CD4-positive, alpha-beta T cell treated with Interleukin-12 subunit alpha and Interleukin-12 subunit beta, for 1 hour (primary cell): ENCODE measurements around the gene TBC1D8.

Experiments
- DNase-seq: peaks from one replicate; pipeline ENCODE4 v3.0.0-alpha.2; 2020

TBC1D8 gene

DNA sequence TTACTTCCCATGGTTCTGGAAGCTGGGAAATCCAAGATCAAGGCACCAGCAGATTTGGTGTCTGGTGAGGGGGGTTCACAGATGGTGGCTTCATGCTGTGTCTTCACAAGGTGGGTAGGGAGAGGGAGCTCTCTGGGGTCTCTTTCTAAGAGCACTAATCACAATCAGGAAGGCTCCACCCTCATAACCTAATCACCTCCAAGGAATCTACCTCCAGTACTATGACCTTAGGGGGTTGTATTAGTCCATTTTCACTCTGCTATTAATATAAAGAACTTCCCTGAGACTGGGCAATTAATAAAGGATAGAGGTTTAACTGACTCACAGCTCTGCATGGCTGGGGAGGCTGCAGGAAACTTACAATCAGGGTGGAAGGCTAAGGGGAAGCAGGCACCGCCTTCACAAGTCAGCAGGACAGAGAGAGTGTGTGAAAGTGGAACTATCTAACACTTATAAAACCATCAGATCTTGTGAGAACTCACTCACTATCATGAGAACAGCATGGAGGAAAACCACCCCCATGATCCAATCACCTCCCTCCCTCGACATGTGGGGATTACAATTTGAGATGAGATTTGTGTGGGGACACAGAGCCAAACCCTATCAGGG lies 17.6 kb downstream of the TBC1D8 start:
- DNase-seq, result no peak

DNA sequence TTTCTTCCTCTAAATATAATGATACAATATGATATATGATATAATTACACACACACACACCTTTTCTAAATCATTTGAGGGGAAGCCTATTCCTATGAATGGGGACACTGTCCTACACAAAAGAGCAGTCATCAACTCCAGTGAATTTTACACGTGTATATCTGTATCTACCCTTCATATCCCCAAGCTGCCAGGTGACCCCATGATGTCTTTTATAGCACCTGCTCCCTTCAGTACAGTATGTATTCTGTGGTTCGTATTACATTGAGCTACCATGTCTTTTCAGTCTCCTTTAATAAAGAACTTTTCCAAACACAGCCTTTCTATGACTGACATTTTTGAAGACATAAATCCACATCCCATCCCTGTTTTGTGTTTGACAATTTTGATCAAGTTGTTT lies 19.0 kb downstream of the TBC1D8 start:
- no peak for DNase-seq

DNA sequence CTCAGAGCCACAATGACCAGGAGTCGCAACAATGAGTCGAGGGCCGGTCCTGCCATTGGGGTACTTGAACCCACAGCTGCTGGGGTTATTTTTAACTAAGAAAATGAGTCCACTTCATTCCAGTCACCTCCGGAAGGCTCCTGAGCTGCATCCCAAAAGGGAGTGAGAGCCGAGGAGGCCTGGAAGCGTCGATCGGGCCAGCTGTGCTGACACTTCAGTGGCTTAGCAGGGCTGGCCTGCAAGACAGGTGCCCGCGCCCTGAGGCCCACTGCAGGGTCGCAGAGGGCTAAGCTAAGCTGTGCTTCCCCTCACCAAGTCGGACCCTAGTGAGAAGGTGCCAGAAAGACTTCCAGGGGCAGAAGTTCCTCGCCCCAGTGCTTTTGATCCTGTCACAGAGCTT lies 21.1 kb downstream of the TBC1D8 start:
- no peak for DNase-seq

DNA sequence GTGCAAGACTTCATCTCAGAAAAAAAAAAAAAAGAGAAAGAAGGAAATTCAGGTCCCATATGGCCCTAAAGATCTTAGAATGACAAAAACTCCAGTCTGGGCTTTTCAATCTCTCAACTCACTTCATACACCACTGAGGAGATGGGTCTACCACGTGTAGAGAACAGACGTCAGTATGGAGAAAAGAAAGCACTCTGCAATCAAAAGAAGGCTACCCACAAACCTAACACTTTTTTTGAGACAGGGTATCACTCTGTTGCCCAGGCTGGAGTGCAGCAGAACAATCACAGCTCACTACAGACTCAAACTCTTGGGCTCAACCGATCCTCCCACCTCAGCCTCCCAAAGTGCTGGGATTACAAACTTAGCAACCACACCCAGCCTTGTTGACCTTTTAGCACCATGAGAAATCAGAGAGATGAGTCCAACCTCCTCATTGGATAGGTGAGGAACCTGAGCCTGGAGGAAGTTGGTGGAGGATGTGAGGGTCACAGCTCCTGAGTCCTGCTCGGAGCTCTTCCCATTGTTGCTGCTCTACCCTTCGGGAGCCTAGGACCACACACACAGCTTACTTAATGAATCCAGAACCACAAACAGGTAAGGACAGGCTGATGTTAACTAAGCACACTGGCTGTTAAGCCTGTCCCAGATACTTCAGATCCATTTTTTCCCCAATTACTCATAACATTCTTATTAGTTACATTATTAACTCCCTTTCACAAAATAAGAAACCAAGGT lies 23.7 kb downstream of the TBC1D8 start:
- no peak for DNase-seq

DNA sequence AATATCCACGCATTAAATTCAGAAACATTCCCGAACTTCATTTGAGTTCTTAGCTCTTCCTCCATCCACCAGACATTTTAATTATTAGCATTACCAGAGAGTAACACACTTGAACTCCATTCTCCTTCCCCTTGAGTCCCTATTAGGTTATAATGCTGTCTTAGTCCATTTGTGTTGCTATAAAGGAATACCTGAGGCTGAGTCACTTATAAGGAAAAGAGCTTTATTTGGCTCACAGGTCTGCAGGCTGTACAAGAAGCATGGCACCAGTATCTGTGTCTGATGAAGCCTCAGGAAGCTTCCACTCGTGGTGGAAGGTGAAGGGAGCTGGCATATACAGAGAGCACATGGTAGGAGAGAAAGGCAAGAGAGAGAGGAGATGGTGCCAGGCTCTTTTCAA lies 25.4 kb downstream of the TBC1D8 start:
- no peak for DNase-seq

DNA sequence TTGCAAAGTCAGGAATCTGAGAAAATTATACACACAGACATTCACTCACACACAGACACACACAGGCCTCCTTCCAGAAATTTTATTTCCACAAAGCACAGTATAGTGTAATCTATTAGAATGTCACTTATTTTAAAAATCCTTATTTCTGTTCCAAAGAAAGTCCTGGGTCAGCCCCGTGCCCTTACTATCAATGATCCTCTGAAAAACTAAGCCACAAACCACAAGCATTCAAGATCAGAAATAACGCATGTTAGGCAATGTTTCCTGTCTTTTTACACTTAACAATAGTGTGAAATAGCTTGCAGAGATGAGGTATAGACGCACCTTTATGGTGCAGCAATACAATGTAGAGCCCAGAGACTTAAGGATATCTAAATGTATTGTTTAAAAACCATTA lies 25.8 kb downstream of the TBC1D8 start:
- DNase-seq, result no peak

DNA sequence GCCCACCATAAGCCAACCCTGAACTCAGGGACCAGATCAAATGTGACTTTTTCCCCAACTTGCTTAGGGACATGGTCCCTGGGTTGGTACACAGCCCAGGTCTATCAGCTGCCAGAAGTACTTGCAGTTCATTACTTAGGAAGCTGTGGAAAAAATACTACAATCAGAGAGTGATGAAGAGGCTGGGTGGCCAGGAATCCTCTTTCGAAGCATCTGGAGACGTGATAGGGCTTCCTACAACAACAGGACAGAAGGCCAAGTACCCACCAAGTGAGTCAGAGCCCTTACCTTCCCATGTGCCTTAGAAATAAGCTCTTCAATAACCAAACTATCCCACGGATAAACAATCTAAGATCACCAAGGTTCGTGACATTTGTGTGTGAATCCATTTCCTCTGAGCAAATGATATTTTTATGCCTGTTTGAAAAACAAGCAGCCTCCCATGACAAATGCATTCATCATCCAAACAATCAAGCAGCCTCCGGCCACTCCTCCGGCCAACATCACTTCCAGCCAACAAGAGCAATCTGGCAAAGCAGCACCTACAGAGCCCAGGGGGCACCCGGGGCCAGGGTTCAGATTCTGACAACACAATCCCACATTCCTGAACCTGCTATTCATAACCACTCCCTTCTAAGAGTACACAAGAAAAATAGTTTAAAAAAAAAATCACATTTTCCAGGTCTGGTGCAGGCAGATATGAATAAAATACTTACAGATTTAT lies 26.4 kb downstream of the TBC1D8 start:
- DNase-seq, result no peak

DNA sequence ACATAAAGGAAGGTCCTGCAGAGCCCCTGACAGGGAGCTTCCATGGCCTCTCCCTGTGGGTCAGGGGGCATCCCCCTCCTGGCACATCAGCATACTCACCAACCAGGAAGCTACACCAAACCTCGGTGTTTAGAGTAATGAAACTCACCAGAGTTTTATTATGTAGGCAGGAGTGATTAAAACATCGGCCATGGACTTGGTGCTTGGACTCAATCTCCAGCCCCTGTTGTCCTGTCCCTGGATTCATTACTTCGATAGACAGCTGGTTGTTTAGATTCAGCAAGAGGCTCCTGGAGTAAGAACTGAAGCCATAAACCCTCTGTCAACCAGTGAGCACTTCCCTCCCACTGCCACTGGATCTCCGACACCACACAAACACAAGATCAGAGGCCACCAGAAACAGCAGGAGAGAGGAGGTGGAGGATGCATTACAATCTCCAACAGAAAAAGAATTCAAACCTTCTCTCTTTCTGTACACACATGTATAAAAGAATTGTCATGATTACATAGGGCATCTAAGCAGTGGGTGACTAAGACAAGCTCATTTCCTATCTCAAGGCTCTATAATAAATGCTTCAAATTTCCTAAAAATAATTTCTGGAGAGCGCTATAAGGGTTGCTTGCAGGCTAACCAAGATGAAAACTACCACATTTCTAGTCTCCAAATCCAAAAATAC lies 27.2 kb downstream of the TBC1D8 start:
- no peak for DNase-seq

DNA sequence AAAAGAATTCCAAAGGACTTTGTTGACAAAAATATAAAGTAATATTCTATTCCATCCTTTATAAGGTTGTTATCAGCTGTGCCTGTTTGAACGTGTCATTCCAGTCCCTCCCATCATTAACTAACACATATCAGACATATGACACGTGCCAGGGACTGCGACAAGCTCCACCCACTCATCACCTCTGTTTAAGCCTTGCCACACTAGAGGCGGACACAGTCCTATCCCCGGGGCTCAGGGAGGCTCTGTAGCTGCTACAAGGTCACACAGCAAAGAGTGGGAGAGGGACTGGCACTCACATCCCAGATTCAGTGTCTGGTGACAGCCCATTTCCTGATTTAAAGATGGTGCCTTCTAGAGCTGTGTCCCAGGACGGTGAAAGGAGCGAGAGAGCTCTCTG lies 30.0 kb downstream of the TBC1D8 start:
- DNase-seq, result no peak

DNA sequence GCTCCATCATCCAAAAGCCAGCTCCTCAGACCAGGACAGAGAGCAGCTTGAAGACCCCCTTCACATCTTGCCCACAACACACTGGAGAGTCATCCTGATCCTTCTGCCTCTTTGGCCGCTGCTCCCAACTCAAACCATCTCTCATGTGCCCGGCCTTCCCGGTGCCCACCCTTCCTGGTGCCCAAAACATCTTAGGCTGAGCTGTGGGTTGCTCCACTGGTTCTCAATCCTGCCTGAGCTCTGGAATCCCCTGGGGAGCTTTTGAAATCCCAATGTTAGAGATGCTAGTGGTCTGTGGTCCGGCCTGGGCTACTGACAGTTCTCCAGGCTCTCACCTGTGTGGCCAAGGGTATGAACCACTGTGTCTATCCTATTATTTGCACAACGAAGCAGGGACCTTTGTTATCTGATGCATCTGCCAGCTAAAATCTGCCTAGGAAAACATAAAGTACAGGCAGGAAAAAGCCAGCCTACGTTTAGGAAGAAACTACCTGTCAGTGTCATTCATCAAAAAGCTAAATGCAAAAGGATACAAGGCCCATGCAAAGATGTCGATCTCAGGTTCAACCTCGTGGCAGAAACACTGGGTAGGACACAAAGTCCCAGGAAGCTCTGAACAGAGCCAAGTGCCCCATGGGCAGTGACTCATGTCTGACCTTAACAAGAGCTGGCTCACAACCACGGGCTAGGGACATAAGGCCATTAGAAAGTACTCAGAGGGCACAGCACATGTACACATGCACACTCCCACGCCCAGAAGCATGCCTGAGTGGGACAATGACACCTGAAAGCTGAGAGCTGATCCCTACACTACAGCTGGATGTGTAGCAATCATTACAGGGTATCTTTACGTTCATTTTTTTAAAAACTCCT lies 30.8 kb downstream of the TBC1D8 start:
- no peak for DNase-seq

DNA sequence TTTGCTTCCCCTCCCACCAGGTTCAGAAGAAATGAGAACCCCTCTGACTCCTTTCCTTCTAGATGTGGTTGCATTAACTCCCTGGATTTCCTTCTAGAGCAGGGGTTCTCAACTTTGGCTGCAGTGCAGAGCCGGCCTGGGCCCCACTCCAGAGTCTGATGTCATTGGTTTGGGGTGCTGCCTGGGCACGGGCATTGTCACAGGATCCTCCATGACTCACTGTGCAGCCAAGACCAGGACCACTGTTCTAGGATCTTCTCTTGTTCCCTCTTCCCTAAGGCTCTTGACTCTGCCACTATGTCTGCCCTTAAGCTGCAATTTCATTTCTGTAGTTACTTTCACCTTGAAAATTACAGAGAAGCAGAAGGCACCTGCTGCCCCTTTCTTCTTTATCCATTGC lies 31.8 kb downstream of the TBC1D8 start:
- DNase-seq, result no peak

DNA sequence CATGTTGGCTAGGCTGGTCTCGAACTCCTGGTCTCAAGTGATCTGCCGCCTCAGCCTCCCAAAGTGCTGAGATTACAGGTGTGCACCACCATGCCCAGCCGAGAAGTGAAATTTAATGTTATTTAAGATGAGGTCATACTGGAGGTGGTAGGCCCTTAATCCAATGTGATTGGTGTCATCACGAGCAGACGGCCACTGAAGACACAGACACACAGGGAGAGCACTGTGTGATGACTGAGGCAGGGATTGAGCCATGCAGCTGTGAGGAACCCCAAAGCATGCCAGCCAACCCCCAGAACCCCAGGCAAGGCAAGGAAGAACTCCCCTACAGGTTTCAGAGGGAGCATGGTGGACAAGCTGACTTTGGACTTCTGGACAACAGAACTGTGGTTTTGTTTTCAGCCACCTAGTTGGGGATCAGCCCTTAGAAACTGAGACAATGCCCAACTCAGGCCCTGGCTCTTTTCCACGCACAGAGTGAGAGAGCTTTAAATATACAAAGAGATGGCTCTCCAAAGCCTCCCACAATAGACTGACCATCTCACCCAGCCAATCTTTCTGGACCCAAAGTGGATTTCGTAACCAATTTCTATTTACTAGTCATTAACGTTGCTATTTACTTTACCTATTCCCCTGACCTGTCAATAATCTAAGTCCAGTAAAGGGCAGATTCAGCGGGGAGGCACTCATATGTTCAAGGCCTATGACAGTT lies 34.2 kb downstream of the TBC1D8 start:
- no peak for DNase-seq

DNA sequence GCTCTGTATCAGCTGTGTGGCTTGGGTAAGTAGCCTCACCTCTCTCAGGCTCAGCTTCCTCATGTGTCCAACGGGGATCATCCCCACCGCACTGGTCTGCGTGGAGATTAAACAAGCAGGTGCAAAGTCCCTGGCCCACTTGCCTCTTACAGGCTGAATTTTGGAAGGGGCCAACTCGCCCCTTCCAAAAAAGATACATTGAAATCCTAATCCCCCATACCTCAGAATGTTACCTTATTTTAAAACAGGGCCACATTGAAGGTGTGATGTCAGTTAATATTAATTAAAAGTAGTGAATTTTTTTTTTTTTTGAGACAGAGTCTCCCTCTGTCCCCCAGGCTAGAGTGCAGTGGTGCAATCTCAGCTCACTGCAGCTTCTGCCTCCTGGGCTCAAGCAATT lies 34.8 kb downstream of the TBC1D8 start:
- no peak for DNase-seq

DNA sequence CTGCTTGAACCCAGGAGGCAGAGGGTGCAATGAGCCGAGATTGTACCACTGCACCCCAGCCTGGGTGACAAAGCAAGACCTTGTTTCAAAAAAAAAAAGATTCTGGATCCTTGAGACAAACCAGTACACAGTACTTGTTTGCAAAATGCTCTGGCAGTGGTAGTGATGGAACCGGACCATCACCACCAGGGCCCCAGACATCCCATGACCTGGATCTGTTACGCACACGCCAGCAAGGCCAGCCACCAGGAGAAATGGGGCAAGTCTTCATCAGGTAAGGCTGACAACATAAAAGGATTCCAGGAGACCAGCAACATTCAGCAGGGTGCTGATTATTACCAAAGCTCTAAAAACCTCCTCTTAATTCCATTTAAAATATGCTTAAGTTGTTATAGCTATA lies 35.5 kb downstream of the TBC1D8 start:
- DNase-seq, result no peak

DNA sequence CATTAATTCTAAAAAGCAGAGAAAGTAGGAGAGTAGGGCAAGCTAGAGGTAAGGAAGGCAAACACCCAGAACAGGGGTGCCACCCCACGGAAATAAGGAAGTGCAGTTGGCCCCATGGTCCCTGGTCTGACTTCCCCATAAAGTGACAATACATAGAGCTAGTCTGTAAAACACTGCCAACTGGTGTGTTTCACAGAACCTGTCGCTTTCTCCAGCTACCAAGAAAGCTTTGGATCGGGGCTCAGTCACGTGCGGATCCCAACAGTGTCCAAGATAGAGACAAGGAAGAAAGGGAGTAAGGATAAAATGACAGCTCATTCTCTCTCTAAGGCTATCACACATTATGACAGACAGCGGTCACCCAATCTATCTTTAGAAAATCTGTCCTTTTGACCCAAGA lies 36.4 kb downstream of the TBC1D8 start:
- no peak for DNase-seq

DNA sequence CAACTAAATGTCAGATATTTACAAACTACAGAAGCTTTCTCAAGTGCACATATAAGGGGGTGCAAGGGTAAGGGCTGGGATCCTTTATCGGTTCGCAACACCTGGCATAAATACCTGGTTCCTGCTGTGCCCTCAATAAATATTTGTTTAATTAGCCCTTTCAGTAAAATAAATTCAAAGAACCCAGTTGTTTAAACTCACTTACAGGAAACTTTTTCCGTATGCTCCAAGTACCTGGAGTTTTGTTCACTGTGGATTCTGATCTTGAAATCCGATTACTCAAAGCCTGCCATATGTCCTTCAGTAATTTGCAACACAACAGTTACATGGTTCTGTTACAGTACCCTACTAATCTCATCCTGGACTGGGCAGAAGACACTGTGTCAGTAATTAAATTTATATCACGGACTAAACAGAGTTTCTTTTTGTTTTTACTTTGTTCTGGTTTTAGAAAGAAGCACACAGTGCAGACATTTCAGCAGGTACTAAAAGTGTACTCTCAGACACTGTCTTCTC lies 36.9 kb downstream of the TBC1D8 start:
- DNase-seq, result no peak

DNA sequence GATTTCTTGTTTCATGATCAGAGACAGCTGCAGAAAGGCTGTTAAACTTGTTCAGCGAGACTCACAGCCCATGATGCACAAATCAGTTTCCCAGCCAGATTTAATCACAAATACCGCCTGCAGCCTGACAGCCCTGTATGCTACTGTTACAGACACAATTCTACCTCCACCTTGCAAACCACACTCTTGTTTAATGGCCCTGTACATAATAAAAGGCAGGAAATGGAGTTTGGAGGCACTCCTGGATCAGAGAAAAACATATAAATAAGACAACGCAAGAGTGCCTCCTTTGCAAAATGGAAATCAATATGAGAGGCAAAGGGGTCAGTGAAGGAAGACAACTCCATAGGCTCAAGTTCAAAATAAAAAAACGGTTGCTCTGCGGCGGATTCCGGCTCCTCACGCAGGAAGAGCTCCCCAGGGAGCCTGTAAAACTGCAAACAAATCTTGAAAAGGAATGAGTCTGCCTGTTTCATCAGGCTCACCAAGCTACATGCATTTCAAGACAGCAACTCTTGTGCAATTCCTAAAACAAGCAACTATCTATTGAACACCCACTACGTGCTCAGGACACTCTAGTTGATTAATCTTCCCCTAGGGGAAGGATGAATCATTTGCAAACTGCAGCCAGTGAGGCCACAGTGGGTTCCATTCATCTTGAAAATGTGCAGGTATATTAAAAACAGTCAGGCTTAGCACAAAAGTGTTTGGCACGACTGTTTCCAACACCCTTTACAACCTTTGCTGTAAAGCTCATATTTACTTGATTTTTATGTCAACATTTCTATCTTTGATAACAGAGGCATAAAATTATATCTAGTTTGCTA lies 37.5 kb downstream of the TBC1D8 start:
- DNase-seq, result no peak

DNA sequence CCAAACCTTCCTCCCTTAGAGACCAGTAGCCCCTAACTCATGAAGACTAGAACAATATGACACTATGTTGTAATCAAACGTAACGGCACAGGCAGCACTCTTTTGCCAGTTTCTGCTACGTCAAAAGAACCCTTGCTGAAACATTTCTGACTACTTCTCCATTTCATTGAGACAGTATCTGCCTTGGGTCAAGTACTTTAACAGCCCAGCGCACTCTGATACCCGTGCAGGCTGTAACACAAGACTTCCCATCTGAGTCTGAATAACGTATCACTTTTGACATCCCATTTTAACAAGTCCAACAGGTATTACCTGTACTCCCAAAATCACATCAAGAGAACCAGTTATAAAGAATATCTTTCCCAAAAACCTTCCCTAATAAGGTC lies 38.4 kb downstream of the TBC1D8 start:
- no peak for DNase-seq

DNA sequence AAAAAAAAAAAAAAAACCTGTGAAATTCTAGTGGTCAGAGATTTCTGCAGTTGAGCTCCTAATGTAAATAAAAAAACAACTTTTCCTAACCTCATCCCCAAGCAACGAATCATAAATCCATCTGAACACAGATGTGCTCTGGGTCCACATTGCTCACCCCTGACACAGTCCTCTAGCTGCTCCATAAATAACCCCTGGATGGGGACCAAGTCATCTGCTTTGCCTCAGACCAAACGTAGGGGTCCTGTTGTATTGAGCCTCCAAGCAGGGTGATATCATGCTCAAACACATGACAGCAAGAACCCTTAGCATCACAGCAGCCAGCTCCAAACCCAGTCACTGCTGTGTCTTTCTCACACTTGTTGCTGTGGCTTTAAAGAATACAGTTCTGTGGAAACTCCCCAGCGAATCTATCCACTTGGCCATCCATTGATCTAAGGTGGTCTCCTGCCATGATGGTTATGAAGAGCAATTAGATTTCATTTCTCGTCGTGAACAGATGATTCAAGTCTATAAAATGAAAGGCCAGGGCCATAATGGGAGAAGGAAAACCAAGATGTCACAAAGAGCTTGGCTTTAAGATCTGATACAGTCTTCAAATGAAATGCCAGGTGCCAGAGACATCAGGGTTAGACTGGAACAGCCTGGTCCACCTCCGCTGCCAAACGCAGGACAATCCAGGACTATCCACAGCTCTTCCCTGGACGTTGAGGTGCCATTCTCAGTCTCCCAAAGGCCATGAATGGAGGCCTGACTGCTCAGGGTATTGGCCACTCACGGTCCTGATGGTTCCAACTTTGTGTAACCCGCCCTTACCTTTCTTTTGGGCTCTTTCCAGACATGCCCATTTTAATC lies 39.0 kb downstream of the TBC1D8 start:
- DNase-seq, result no peak

DNA sequence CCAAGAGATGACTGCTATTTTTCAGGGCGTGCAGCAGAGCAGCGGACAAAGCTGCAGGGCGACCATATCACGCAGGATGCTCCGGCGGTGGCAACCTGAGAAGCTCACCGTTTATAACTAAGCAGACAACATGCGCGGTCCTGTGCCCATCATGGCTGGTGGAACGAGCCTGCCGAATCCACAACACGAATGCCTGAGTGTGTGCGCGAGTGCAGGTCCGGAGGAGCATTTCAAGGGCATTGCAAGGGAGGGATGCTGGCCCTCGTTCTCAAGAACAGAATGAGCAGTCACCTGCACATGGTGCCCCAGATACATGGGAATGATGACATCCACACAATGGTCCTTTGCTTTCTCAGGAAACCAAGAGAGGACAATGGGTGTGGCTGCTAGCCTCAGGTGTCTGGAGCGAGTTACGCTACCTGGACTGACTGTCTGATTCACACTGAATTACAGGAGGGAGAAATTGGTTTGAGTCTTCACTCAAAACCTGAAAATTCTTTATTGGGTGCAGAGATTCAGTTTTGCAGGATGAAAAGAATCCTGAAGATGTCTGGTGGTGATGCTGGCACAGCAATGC lies 39.8 kb downstream of the TBC1D8 start:
- DNase-seq, result no peak
